ENCODE results near the gene EPN2.

EPN2 gene

GRCh38 chr17:19313746-19314651 is 76.8 kb downstream of the EPN2 start:
- DNase-seq, result no peak

DNA sequence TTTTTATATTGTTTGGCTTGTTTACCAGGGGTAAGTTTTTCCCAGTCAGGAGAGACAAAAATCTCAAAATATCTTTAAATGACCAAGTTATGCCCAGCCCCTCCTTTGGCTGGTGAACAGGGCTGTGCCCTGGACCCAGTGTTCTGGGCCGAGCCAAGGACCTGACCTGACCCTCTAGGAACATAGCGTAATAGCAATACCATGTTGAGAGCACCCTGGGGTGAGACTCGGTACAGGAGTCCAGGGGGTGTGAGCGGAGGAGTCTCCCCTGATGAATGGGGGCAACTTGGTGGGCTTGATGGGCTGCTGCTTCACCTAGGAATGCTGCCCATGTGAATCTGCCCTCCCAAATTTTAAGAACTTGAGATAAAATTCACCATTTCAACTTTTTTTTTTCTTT is 77.9 kb downstream of the EPN2 start:
- DNase-seq, result no peak

- DNase-seq, result no peak
These were observed 79.7 kb downstream of the EPN2 start for GRCh38 chr17:19316761-19317358.

DNA sequence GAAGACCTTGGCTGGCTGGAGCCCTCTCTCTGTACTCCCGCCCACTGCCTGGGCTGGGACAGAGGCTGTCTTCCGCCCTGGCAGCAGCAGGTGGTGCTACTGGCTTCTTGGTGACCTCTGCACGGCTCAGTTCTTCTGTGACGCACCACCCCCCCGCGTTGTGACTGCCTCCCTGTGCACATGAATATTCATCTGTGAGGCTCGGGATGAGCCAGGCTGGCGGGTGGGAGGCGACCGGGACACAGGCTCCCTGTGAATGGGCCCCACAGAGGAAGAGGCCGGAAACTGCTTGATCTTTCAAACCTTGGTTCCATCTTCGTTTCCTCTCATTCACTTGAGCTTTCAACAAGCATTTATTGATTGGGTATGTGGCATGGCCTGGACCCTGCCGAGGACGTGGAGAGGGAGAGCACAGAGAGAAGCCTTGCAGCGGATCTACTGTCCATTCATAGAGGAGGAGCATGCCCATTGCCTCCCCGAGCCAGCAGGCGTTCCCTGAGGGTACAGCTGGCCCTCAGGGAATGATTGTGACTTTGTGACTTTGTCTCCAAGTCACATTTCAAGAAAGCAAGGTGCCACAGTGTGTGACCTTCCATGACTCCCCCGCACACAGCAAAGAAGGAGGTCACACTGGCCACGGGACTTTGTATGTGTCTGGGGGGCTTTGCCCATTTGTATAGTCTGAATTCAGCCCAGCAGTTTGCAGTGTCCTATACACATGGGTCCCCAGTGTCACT is 80.4 kb downstream of the EPN2 start:
- no peak for DNase-seq

GRCh38 chr17:19318611-19319010 is 81.4 kb downstream of the EPN2 start:
- no peak for DNase-seq

- DNase-seq, result no peak
These were observed 82.8 kb downstream of the EPN2 start for GRCh38 chr17:19319771-19320505.

GRCh38 chr17:19320876-19321275 is 83.7 kb downstream of the EPN2 start:
- no peak for DNase-seq

DNA sequence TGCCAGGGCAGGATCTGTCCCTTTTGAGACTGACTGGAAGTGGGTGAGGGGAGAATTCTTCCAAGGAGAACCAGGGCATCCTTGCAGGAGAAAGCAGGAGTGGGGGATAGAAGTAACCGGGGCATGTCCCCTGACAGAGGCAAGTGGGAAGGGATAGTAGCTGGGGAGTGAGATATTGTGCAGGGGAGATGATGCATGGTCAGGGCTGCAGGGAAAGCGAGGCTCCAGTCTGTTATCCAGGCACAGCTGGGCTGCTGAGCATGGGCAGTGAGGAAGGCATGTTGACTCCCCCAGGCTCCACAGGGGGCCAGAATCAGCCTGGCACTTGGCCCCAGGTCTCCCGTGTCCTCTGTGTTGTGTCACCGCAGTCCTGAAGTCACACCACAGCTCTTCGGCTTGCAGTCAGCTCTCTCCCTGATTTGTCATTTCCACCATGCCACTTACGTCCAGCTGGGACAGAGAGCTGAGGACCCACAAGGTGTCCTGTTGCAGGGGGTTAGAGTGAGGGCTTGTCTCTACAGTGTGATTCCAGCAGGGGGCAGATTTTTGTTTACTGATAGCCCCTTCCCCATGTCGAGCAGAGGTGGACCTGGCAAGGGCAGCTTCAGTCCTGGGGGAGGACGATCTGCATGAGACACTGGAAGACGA is 84.4 kb downstream of the EPN2 start:
- no peak for DNase-seq

DNA sequence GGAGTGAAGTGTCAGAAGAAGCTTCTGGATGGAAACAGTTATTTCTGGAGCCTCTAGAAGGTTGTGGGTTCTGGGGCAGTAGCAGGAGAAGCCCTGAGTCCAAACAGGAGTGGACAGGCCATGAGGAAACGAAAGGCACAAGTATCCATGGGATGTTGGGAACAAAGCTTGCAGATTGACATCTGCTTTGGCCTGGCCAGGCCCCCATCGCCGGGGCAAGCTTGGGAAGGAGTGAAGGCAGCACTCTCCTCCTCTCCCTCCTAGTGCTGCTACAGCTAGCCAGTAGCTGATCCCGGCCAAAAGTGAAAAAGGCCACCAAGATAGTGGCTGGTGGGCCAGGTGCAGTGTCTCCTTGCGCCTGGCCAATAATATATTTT is 85.0 kb downstream of the EPN2 start:
- no peak for DNase-seq

- DNase-seq, result no peak
These were observed 85.7 kb downstream of the EPN2 start for GRCh38 chr17:19322861-19323260.

DNA sequence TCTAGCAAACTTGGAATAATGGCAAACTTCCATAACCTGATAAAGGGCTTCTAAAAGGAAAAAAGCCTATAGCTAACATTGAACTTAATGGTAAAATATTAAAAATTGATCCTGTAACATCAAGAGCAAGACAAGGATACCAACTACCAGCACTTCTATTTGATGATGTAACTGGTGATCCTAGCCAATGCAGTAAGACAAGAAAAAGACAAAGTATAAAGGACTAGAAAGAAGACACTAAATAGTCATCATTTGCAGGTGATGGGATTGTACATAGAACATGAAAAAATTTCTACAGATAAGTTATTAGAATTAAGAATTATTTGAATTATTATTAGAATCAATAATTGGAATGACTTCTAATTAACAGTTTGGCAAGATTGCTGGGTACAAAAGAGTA is 88.4 kb downstream of the EPN2 start:
- no peak for DNase-seq

DNA sequence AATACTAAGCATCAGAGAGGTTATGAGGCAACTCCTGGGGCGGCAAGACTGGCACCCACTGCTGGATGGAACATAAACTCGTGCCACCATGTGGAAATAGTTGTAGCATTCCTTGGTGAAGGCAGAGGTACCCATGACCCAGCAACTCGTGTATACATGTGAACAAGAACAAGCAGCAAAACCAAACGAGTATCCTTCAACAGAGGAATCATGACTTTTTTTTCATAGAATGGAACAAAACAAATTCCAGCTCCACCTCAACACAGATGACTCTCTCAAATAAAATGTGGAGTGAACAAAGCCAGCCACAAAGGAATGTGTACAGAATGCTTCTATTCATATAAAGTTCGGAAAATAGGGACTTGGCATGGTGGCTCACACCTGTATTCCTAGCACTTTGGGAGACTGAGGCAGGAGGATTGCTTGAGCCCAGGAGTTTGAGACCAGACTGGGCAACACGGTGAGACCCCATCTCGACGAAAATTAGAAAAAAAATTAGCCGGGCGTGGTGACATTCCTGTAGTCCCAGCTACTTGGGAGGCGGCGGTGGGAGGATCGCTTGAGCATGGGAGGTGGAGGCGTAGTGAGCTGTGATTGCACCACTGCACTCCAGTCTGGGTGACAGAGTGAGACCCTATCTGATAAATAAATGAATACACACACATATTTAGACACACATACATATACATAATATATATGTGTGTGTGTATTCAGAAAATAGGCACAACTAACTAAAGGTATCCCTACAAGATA is 90.0 kb downstream of the EPN2 start:
- no peak for DNase-seq

DNA sequence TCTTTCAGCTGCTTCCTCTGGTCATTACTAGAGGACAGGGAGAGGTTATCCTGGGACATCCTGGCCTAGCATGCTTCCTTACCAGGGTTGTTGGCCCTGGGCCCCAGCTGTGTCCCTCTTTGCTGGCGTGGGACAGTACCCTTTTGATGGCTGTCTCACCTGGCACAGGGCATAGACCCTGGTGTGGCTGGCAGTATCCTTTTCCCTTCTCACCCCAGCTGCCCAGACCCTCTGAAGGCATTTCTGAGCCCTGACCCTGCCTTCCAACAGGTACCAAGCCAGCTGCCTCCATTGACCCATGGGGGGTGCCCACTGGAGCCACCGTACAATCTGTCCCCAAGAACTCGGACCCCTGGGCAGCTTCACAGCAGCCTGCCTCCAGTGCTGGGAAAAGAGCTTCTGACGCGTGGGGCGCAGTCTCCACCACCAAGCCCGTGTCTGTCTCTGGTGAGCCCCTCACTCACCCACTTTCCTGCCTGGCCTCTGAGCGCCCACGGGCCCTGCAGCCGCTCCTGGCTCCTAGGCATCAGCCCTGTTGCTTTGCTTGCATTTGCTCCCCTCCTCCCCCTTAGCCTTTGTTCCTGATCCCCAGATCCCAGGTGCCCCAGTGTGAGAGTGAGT is 91.4 kb downstream of the EPN2 start:
- DNase-seq, result no peak

DNA sequence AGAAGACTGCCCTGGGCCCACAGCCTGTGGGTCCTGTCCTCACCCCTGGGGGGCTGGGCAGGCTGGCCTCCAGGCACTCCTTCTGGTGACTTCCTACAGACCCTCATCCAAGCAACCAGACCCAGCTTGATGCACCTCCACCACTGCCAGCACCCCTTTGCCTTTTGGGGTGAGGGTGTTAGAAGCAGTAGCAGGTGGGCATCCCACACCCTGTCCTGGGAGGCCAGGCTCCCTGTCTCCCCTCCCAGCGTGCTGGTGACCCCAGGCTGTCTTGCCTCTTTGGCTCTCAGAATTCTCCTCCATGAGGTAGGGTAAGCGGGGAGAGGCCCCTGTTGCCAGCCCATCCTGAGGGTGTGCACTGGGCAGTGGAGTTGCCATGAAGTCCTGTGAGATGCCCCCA is 92.0 kb downstream of the EPN2 start:
- no peak for DNase-seq

DNA sequence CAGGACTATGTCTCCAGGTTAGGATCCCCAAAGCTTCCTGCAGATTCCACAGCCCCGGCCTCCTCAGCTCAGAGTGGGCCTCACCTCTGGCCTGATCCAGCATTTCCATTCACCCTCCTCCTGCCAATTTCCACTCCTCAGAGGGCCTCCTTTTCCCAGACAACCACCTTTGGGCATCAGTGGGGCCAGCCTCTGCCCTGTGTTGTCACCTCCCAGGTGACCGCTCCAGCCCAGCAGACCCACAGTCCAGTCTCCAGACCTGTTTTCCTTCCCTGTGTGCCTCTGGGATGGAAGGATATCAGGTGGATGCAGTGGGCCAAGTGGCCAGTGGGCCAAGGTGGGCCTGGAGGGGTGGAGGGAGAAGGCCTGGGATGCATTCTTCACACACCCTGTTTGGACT is 92.7 kb downstream of the EPN2 start:
- no peak for DNase-seq

DNA sequence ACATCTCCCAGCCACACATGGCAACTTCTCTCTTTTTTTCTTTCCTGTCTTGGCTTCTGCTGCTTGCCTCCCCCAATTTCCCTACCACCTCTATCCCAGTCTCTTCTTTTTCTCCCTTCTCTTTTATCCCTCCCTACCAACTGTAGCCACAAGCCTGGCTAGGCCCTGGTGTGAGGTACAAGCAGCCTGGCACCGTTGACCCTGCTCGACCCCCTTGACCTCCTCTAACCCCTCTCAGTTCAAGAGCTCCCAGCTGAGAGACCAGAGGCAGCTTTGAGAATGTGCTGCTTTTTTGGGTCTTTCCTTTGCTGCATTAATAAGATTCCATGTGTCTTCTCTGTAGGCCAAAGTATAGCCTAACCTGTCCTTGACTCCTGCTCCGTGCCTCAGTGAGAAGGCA is 93.1 kb downstream of the EPN2 start:
- DNase-seq, result no peak

- no peak for DNase-seq
These were observed 94.0 kb downstream of the EPN2 start for GRCh38 chr17:19331134-19331533.

- no peak for DNase-seq
These were observed 94.5 kb downstream of the EPN2 start for GRCh38 chr17:19331543-19332245.

DNA sequence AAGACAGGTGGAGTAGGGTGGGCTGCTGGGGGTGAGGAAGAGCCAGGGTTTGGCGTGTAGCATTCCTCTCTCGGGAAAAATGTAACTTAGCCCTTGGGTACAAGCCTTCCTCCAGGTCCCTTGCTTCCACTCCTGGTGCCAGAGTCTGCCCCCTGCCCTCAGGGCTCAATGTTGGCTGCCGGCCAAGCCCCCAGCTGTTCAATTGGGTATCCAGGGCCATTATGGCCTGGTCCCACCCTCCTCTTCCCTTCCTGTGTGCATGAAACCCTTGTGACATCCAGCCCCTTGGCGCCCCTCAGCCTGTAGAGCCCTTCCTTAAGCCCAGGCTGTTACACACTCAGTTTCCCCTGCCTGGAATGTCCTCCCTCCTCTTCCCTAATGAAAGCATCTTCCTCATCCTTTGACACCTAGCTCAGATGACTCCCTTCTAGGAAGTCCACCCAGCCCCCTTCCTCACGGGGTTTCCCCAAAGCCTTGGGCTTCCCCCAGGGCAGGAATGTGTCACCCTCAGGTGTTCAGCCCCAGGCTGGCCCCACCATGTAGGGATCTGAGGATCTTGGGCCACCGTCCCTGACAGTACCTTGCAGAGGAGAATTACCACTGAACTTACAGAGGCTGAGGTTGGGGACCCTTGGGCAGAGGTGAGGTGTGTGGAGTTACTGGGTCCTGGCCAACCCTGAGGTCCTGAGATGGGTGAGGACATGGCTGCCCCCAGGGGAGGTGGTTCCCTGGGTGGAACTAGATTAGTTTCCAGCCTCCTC is 95.4 kb downstream of the EPN2 start:
- DNase-seq, result peak; percentile 15

DNA sequence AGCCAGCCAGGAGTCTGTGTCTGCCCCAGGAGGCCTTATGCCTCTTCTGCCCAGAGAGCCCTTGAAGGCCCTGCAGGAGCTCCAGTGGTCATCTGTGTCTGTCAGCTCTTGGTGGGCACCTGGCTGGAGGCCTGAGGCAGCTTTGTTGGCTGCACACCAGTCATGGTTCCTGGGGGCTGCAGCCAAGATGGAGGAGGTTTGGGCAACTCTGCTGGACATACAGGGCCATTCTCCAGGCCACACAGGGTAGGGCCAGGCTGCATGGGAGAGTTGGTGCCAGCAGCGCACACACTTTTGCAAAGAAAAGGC is 95.9 kb downstream of the EPN2 start:
- no peak for DNase-seq

All from stimulated activated CD4-positive, alpha-beta T cell treated with anti-CD3 and anti-CD28 coated beads, Interleukin-1b, Interleukin-23, amount 100 ng/mL, for 48 hours (primary cell).